Hepatocyte (in vitro differentiated cells): ENCODE results near the gene TMEM131.
"Not testable (repeated sequence)": the region's sequence is repeated elsewhere in the genome, so short reads cannot be mapped to it uniquely, and the experiment has no call there.

Source experiments
- EZH2 ChIP-seq: fragments of 200-600 bp; sonication (generic); IDR thresholded peaks from 2 replicates; pipeline ENCODE4 v1.6.1; 2016; ENCODE audit warnings: antibody characterized with exemption, mild to moderate bottlenecking, borderline replicate concordance
- EZH2phosphoT487 ChIP-seq: fragments of 200-600 bp; sonication (generic); IDR thresholded peaks from one replicate; pipeline ENCODE4 v1.6.1; 2018; ENCODE audit warnings: antibody characterized with exemption, mild to moderate bottlenecking, low read depth, moderate library complexity; ENCODE audit not compliant: unreplicated experiment, severe bottlenecking
- TF ChIP-seq, protein P1 (sequence below): fragments of 200-600 bp; sonication (generic); IDR thresholded peaks from 2 replicates; pipeline ENCODE4 v1.5.1; 2016; ENCODE audit warnings: antibody characterized with exemption, mild to moderate bottlenecking; ENCODE audit not compliant: poor library complexity

DNA sequence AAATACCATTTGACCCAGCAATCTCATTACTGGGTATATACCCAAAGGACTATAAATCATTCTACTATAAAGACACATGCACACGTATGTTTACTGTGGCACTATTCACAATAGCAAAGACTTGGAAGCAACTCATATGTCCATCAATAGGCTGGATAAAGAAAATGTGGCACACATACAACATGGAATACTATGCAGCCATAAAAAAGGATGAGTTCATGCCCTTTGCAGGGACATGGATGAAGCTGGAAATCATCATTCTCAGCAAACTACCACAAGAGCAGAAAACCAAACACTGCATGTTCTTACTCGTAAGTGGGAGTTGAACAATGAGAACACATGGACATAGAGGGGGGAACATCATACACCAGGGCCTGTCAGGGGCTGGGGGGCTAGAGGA, 117.4 kb downstream of the TMEM131 start:
- TF ChIP-seq, protein P1, sequence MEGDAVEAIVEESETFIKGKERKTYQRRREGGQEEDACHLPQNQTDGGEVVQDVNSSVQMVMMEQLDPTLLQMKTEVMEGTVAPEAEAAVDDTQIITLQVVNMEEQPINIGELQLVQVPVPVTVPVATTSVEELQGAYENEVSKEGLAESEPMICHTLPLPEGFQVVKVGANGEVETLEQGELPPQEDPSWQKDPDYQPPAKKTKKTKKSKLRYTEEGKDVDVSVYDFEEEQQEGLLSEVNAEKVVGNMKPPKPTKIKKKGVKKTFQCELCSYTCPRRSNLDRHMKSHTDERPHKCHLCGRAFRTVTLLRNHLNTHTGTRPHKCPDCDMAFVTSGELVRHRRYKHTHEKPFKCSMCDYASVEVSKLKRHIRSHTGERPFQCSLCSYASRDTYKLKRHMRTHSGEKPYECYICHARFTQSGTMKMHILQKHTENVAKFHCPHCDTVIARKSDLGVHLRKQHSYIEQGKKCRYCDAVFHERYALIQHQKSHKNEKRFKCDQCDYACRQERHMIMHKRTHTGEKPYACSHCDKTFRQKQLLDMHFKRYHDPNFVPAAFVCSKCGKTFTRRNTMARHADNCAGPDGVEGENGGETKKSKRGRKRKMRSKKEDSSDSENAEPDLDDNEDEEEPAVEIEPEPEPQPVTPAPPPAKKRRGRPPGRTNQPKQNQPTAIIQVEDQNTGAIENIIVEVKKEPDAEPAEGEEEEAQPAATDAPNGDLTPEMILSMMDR = not testable (repeated sequence)
- not testable (repeated sequence) for TF ChIP-seq EZH2phosphoT487, EZH2
